Cerebellar cortex (tissue), 1 donor: ENCODE results near the gene SEMA3D.
"Not testable (repeated sequence)": the region's sequence is repeated elsewhere in the genome, so short reads cannot be mapped to it uniquely, and the experiment has no call there.

Experiments
- DNase-seq: peaks from one replicate; pipeline ENCODE4 v3.0.0-alpha.2; 2015; ENCODE audit warnings: low spot score

The SEMA3D gene

DNA sequence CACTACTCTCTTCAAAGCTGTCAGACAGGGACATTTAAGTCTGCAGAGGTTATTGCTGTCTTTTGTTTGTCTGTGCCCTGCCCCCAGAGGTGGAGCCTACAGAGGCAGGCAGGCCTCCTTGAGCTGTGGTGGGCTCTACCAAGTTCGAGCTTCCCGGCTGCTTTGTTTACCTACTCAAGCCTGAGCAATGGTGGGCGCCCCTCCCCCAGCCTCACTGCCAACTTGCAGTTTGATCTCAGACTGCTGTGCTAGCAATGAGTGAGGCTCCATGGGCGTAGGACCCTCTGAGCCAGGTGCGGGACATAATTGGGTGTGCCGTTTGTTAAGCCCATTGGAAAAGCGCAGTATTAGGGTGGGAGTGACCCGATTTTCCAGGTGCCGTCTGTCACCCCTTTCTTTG, 193.9 kb downstream of the SEMA3D start:
- not testable (repeated sequence) for DNase-seq

GRCh38 chr7:84985073-84985784, 201.6 kb downstream of the SEMA3D start:
- no peak for DNase-seq

- DNase-seq: no peak
These were observed 204.7 kb downstream of the SEMA3D start for GRCh38 chr7:84982199-84982598.

GRCh38 chr7:84981055-84981976, 205.5 kb downstream of the SEMA3D start:
- DNase-seq: no peak

- no peak for DNase-seq
These were observed 211.2 kb downstream of the SEMA3D start for GRCh38 chr7:84975586-84976185.

DNA sequence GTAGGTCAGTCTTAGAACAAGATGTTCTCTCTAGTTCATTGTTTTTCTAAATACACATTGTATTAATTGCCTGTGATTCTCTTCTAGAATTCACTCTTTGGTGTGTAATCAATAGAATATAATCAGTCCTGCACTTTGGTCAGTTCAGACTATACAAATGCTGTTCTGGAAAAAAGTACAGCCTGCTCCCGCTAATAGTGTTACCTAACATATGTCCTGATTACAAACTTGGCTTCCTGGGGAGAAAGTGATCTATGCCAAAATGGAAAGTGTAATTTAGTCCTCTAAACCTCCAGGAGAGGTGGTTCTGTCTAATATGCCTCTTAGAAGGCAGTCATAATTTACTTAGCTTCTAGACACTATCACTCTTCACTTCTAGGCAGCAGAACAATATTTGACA, 215.5 kb downstream of the SEMA3D start:
- peak; percentile 32 for DNase-seq

GRCh38 chr7:84970670-84971069, 216.2 kb downstream of the SEMA3D start:
- DNase-seq: no peak

DNA sequence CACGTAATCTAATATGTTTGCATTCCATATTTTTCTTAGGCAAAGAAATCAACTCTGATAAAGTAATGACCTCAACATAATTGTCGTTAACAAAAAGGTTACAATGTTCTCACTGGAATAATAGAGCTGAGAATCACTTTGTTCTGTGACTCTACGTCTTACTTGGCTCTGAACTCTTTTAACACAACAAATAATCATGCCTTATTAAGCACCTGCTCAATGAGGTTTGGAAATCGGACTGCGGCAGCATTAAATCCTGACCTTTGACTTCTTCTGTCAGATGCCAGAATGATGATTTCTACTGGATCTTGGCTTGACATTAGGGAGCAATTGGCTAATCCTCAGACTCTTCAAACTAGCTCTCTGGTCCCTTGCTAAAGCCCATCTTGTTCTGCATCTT, 233.6 kb downstream of the SEMA3D start:
- no peak for DNase-seq

- DNase-seq: no peak
These were observed 236.0 kb downstream of the SEMA3D start for GRCh38 chr7:84950836-84951235.

DNA sequence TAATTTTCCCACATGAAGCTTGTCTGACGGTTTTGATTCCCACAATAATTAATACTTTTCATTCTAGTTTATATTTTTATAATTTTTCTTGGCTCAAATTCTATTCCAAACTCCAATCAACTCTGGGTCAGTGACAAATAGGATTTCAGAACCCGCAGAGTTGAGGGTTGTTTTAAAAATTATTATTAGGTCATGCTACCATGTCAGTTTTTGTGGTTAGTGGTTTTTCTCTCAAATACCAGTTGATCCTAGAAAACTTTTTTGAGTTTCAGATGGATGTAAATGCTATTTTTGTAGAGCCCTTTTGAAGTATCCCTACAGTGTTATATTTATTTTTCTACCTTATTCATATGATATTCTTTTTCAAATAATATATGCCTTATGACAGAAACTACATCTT, 237.4 kb downstream of the SEMA3D start:
- no peak for DNase-seq

DNA sequence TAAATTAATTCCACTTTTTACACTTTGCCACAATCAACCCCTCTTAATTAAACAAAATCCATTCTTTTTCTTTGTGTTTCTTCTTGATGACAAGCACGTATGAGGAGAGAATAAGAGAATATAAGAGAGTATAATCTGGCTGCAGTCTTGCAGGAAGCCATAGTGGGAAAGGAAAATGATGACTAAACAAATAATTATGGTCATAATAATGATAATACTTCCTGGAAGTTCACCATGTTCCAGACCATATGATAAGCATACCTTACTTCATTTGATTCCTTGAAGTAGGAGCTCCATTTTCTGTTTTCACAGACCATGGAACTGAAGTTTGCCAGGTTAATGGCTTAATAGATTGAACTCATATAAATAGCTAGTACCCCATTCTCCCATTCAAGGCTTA, 237.8 kb downstream of the SEMA3D start:
- DNase-seq: no peak

DNA sequence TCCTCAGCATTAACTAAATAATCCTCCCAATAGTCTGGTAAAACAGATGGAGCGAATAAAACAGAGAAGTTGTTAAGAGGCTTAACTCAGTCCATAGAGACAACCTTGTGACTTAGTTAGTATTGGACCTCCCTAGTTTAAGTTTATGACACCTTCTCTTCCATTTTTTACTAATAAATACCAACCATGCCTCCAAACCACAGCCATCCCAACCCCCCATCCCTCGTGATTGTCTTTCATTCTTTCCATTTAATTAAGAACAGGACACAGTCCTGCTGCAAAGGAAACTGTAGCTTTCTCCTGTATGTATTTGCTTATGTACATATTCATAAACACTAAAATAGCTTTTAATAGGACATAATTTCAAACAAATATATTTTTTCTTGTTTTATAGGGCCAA, 238.2 kb downstream of the SEMA3D start:
- no peak for DNase-seq

- no peak for DNase-seq
These were observed 240.3 kb downstream of the SEMA3D start for GRCh38 chr7:84946549-84946948.
